Stromal cell of bone marrow (primary cell): ENCODE results near the gene FADS1.
A peak's percentile ranks its signal among the peaks of the same experiment; 100 is the strongest.

Experiments used
- DNase-seq: peaks from one replicate; pipeline ENCODE4 v3.0.0-alpha.2; 2012; ENCODE audit warnings: low read depth

FADS1 gene

DNA sequence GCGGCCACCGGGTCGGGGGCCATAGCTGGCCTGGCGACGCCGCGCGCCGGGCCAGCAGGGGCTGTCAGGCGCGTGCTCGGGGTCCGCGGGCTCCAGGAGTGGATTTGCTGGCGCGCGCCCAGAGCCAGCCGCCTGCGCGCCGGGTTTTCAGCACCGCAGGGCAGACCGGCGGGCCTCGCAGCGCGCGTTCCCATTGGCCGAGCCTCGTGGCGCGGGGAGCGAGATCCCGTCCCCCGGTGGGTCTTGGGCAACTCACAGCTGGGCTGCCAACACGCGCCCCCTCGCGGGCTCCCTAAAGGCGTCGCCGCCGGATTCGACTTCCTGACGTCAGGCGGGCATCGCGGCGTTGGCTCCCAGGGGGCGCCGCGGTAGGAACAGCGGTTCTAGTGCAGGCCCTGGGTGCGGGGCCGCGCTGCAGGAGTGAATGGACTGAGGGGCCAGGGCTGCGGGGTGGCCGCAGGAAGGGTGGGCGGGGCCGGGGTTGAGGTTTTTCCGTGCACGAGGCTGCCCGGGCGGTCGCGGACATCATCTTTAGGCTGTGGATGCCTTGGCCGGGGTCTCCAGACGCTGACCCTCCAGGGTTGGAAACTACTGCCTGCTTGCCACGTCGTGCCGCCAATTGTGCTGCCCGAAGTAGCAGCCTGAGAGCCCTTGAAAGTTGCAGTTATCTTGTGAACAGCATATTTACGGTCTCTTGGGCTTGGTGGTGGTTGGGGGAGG lies at the start of gene FADS1:
FADS1 (minus strand) TSS at position 268 of the 720 bp plus-strand sequence; CDS start at position 194, 74 bp downstream.
- peak; percentile 76 for DNase-seq

DNA sequence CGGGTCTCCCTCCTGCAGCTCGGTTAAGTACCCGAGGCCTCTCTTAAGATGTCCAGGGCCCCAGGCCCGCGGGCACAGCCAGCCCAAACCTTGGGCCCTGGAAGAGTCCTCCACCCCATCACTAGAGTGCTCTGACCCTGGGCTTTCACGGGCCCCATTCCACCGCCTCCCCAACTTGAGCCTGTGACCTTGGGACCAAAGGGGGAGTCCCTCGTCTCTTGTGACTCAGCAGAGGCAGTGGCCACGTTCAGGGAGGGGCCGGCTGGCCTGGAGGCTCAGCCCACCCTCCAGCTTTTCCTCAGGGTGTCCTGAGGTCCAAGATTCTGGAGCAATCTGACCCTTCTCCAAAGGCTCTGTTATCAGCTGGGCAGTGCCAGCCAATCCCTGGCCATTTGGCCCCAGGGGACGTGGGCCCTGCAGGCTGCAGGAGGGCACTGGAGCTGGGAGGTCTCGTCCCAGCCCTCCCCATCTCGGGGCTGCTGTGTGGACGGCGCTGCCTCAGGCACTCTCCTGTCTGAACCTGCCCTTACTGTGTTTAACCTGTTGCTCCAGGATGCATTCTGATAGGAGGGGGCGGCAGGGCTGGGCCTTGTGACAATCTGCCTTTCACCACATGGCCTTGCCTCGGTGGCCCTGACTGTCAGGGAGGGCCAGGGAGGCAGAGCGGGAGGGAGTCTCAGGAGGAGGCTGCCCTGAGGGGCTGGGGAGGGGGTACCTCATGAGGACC lies 49.6 kb upstream of the FADS1 start:
- DNase-seq = no peak

DNA sequence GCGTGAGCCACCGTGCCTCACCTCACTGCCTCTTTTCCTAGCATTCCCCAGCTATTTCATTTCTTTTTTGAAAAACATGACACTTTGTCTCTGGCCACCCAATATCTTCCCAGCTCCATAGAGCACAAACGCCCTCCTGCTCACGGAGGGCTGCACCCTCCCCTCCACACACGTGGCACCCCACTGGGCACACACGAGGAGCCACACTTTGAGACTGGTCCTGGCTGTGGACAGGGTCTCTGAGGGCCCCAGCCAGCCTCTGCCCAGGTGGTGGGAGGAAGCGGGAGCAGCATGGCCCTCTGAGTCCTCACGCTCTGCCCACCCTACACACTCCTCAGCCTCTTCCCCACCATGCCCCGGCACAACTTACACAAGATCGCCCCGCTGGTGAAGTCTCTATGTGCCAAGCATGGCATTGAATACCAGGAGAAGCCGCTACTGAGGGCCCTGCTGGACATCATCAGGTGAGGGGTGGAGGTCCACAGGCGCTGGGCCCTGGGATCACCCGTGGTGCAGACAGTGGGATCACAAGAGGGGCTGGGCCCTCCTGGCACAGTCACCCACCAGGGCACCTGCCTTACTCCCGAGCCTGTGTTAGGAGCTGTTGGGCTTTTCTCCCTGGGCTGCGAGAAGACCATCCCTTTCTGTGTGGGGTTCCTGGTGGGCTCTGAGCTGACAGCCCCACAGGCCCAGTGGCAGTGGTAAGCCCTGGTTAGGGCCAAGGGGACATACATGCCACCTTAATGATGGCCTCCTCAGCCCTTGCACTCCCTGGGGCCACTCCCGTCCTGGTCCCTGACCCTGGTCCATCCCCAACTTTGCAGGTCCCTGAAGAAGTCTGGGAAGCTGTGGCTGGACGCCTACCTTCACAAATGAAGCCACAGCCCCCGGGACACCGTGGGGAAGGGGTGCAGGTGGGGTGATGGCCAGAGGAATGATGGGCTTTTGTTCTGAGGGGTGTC lies 48.3 kb upstream of the FADS1 start:
- no peak for DNase-seq

DNA sequence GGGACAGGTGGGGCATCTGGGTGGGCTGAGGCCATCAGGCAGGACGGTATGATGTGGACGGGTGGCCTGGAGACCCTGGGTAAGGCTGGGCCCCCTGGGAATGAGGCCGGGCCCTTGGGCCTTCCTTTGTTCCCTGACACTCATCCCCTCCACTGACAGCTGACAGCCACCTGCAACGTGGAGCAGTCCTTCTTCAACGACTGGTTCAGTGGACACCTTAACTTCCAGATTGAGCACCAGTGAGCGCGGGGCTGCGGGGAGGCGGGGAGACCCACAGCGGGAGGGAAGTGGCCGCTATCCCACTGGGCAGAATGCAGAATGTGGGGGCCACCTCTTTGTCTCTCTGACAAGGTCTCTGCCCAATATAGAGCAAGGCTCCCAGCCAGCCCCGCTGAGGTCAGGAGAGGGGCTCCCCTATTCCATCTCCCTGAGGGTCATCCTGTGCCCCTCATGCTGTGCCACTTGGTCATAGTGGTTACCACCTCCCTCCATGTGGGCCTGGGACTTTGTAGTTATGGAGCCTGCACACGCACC lies 46.8 kb upstream of the FADS1 start:
- no peak for DNase-seq

DNA sequence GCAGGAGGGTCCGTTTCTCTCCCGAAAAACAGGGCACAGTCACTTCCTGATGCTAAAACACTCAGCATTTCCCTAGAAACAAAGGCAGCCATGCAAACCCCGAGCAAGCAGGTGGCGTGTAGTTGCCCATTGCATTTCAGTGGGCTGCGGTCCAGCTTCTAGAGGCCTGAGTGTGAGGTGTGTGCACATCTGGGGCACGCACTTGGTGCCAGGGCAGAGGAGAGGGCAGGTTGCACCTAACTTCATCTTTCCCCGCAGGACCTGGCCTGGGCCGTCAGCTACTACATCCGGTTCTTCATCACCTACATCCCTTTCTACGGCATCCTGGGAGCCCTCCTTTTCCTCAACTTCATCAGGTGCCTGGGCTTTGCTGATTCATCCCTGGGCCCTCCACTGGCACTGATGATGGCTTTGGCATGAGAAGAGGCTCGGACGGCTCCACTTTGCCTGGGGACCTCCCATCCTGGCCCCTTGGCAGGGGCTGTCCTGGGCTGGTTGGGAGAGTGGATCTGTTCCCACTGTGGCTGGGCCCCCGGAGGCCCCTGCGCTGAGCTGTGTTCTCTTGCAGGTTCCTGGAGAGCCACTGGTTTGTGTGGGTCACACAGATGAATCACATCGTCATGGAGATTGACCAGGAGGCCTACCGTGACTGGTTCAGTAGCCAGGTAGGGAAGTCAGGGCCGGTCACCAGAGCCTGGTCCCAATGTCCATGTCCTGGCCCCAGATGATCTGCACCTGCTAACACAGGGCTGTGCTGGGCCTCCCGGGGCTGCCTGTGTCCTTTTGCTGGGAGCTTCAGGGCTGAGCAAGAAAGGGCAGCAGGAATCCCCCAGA lies 46.1 kb upstream of the FADS1 start:
- no peak for DNase-seq

DNA sequence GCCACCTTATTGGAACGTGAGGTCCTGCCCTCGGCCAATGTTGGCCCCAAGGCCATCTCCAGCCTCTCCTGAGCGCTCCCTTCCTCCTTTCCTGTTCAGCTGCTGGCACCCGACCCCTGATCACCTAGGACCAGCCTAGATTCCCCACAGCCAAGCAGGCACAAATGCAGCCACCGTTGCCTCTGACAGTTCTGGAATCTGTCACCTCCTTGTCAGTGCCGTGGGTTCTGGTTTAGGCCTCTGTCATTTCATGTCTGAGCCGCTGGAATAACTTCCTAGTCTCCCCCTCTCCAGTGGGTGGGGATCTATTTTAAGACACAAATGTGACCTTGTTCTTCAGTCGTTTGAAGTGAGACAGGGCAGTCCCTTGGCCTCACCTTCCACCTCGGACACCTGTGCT lies 44.8 kb upstream of the FADS1 start:
- no peak for DNase-seq

DNA sequence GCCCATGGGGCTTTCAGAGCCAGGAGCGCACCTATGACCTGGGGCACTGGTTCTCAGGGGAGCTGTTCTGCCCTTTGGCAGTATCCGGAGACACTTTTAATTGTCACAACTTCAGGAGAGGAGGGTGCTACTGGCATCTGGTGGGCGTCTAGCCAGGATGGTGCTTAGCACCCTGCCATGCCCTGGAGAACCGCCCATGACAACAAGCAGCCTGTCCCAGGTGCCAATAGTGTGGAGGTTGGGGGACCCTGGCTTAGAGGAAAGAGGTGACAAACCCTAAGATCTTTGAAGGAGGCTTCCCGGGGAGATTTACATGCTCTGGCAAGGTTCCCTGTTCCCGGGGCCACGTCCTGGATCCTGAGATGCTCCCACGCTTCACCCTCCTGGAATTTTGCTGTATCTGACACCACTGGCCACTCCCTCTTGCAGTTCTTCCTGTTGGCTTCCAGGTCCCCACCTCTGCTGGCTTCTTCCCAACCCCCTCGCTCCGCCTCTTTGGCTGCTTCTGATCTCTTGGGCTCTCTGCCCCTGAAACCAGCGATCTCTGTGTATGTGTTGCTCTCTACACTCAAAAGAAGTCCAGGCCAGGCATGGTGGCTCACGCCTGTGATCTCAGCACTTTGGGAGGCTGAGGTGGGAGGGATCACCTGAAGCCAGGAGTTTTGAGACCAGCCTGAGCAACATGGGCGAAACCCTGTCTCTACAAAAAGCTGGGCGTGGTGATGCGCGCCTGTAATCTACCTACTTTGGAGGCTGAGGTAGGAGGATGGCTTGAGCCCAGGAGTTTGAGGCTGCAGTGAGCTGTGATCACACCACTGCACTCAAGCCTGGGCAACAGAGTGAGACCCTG lies 43.5 kb upstream of the FADS1 start:
- no peak for DNase-seq

DNA sequence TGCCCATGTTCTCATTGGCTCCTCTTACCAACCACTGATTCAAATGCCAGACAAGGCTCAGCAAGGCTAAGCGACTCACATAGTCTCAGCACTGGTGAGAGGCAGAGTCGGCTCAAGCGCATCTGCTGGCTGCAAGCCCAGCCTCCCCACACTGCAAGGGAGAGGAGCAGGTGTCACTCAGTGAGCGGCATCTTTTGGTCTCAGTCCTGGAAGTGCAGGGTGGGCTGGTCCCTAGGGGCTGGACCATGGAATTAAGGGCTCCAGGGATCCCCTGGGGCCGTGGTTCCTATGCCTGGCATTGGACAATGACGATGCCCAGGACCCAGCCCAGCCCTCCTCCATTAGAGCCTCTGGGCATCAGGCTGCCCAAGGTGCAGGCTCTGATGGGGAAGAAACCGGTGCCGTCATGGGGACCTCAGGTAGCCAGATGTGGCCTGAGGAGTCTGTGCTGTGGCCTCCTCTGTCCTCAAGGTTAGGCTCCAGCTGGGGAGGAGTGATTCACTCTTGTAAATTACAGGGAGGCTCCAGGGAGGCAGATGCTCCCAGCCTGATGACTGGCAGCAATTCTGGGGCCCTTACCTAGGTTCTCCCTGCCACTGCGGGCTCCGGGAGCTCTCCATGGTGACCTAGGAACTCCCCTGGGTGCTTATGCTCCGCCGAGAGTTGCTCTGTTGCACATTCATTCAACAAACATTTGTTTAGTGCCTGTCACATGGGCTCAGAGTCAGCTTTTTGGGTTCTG lies 39.3 kb upstream of the FADS1 start:
- DNase-seq = no peak

DNA sequence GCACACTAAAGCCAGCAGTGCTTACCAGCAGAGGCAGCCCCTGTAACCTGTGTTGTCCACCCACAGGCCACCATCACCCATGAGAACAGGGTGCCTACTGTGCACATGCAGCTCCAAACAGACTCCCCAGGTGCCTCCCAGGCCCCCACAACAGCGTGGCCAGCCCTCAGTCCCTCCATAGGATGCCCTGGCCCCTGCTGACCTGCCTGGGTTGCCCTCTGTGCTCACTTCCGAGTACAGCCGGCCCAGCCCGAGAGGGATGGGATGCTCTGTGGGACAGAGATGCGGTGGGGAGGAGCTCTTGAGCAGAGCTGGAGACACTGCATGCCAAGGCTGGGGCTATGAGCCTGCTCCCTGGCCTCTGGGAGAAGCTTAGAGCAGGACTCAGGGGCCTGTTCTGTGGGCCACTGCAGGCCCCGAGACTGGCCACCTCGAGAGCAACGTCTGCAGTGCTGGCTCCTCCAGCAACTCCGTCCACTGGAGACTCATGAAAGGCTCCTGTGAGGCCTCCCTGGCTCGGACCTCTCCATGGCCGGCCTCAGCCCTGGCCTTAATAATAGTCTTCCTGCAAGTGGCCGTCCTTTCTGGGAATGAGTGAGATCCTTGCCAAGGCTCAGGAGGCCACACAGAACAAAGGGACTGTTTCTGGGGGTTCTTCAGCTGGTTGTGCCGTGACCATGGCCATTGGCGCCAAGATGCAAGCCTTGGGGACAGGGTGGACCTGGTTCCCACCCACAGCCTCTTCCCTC lies 38.3 kb upstream of the FADS1 start:
- no peak for DNase-seq

DNA sequence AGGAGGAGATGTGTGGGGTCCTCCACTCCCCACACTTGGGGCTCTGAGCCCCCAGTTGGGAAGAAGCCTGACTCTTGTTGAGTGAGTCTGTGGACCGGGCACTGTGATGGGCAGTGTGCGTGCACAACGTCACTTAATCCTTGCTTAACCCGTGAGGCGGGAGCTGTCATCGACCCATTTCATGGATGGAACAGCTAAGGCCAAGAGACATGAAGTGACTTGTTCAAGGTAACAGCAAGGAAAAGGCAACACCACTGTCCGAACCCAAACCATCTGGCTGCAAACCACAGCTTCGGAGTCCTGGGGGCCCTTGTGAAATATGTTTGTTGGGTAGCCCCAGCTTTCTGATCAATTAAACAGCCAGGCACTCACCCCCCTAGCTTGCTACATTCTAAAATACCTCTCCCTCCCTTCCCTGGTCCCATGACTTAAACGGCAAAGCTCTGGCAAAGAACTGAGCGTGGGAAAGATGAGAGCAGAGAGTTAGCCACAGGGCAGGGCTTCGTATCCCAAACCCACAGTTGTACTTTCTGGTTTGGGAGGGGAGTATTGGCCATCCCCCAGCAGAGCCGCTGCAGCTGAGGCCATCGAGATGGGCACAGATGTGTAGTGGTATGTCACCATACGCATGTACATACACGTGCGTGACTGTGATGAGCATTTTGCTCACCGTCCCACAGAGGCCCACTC lies 37.5 kb upstream of the FADS1 start:
- no peak for DNase-seq

DNA sequence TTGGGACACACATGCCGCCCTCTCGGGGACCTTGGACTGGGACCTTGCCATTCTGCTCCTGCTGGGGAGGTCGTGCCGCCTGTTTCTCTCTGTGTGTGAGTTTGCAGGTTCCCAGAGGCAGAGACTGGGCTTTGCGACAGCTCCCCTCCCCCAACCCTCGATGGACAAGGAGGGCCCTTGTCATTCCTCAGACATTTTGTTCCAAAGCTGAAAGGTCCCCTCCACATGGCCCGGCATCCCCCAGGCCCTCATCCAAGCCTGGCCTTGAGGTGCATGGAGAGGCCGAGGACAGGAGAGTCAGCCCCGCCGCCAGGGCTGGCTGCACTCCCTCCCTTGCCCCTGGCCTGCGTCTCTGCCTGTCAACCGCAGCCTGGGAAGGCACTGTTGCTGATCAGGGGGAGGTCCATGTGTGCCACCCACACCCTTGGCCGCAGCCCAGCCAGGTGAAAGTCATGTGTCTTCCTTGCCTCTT lies 36.9 kb upstream of the FADS1 start:
- no peak for DNase-seq

DNA sequence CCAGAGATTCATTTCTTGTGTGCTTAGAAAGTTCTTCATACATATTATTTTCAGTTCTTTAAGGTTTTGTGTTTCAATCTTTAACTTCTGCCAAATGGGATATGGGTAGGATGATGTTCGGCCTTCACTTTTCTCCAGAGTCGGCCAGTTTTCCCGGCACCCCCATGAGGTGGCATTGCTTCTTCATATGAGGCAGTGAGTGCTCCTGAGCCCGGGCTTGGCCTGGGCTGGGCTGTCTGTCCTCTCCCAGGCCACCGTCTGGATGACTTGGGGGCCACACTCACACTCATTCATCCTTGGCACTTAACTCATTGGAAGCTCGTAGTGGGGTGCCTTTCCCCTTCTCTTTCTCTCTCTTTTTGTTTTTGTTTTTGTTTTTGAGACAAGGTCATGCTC lies 35.1 kb upstream of the FADS1 start:
- DNase-seq = no peak

DNA sequence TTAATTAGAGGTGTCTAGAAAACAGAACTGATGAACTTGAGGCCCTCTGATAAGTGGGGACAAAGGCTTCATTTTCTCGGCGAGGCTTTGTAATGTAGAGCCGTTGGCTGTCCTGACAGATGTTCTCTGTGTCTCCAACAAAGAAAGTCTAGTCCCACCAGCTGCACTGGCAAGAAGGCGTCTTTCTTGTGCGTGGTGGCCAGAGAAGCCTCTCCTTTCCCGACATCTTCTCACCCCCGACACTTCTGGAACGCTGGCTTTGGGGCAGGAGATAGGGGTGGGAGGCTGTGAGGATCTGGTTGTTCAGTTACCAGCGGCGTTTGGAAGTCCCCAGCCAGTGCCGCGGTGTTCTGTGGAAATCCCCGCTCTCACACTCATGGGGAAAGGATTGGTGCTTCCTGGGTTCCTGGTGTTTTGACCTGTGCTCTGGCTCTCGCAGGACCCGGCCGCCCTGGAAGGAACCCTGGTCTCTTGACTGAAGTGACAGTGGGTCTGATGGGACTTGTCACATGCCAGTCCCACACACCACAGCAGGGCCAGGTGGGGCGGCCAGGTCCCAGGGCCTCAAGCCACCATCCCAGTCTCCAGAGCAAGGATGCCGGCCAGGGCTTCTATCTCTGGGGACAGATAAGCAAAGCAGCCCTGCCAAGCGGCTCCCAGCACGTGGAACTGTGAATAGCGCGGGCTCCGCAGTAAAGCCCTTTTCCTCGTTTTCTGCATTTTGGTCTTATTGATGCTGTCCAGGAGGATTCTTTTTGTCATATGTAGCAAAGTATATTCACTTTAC lies 34.5 kb upstream of the FADS1 start:
- DNase-seq = no peak

DNA sequence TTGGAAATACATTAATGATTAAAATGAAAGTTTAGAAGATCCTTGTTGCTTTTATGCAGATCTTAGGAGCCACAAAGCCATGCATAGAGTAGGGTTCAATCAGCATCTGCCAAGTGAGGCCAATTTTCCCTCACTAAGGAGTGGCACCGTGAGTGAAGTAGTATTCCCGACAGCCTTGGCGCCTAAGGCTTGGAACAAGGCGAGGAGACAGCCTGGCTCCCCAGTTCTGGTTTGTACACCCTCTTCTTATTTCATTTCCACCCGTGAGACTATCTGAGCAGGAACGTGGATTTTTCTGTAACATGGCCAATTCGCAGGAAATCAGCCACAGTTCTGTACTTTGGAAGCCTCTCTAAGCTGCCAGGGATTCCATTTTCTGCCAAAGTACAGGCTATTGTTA lies 33.9 kb upstream of the FADS1 start:
- DNase-seq = no peak

DNA sequence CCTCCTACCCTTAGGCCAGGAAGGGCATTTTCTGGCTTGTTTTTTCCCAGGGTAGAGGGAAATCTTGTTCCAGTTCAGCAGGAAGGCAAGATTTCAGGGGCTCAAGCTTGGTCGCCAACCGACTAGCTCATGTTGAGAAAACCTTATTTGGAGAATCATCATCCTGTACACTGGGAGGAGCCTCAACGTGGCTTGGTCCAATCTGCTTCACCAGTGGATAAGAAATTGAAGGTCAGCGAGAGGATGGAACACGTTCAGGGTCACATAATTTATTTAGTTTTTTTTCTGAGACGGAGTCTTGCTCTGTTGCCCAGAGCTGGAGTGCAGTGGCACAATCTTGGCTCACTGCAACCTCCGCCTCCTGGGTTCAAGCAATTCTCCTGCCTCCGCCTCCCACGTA lies 31.8 kb upstream of the FADS1 start:
- DNase-seq = no peak

DNA sequence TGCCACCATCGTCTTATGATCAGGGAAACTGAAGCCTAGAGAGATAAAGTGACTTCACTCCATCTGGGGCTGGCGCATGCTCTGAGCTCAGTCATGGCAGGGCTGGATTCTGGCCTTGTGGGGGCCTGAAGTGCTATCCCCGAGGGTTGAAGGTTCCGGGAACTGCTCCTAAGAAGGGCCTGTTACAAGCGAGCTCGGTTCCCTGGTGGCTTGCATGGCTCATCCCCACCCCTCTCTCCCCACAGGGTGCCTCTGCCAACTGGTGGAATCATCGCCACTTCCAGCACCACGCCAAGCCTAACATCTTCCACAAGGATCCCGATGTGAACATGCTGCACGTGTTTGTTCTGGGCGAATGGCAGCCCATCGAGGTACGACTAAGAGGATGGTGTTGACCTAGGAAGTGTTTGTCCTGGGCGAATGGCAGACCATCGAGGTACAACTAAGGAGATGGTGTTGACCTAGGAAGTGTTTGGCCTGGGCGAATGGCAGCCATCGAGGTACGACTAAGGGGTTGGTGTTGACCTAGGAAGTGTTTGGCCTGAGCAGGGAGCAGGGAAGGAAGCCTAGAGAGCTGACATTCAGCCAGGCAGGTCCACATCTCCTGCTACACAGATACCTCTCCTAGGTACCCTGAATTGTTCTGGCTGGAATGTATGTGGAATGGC lies 31.2 kb upstream of the FADS1 start:
- no peak for DNase-seq
